Measurements from ENCODE around the gene FBXL3.

GRCh38 chr13:76971215-76971614 is 55.7 kb downstream of the FBXL3 start:
- TF ChIP-seq POLR2A (IDR thresholded peaks at IDR 0.05) (no peak), CTCF (IDR thresholded peaks at IDR 0.05) (no peak)

Measured in right lobe of liver (tissue), 4 donors.